H1 (cell line): Measurements from ENCODE around the gene ABCF3. TPM values are rescaled to one million over a fixed set of nuclear protein-coding genes. Genes with fewer than 3 reads are reported as not detected.

Experiments used
- CTCF ChIA-PET: fragments of 300-600 bp; sonication (Branson Sonifier 250); formaldehyde crosslinking; loops from one replicate; lab custom pipeline; 2021; ENCODE audit not compliant: partially characterized antibody; lab: Charles Lee
- POLR2A ChIA-PET: fragments of 300-600 bp; sonication (Branson Sonifier 250); formaldehyde crosslinking; loops from one replicate; lab custom pipeline; 2021; ENCODE audit warnings: inconsistent platforms; ENCODE audit not compliant: partially characterized antibody; lab: Charles Lee
- DNase-seq, 2 experiments: peaks; one replicate each; pipeline versions ENCODE4 v3.0.0 to v3.0.0-alpha.2; 2010 to 2022; ENCODE audit warnings: low spot score in 2 of 2, low read depth in 1 of 2, mixed read lengths in 1 of 2
- FAIRE-seq: peaks from 2 replicates; lab custom pipeline; 2011; peaks lifted over from hg19 to GRCh38; lab: Jason Lieb, UNC
- H2AFZ ChIP-seq: 2 replicates; pipeline ENCODE4 v1.8.1; 2012; ENCODE audit warnings: low read length, inconsistent platforms
- H2AK5ac ChIP-seq: 2 replicates; pipeline ENCODE4 v1.6.1; 2013; ENCODE audit warnings: low read depth, low read length
- H2BK120ac ChIP-seq: replicated peaks from 2 replicates; pipeline ENCODE3; 2013; ENCODE audit warnings: low read depth, low read length, inconsistent platforms
- H2BK12ac ChIP-seq: 2 replicates; pipeline ENCODE4 v1.6.1; 2013; ENCODE audit warnings: low read depth, low read length
- H2BK15ac ChIP-seq: 2 replicates; pipeline ENCODE4 v1.6.1; 2013; ENCODE audit warnings: low read length
- H2BK20ac ChIP-seq: 2 replicates; pipeline ENCODE4 v1.6.1; 2013; ENCODE audit warnings: low read length
- H2BK5ac ChIP-seq: 2 replicates; pipeline ENCODE4 v1.6.1; 2013; ENCODE audit warnings: low read depth, low read length
- H3K14ac ChIP-seq: 2 replicates; pipeline ENCODE4 v1.6.1; 2013; ENCODE audit warnings: inconsistent platforms; ENCODE audit not compliant: insufficient read length
- H3K18ac ChIP-seq: 2 replicates; pipeline ENCODE4 v1.6.1; 2013; ENCODE audit warnings: low read length; ENCODE audit errors: extremely low read depth
- H3K23ac ChIP-seq: 2 replicates; pipeline ENCODE4 v1.6.1; 2013; ENCODE audit warnings: inconsistent platforms; ENCODE audit not compliant: insufficient read length
- H3K23me2 ChIP-seq: 2 replicates; pipeline ENCODE4 v1.6.1; 2013; ENCODE audit warnings: low read depth, low read length
- H3K27ac ChIP-seq: 2 replicates; pipeline ENCODE4 v1.6.1; 2011; ENCODE audit warnings: low read depth, low read length, inconsistent platforms
- H3K27me3 ChIP-seq, 4 experiments: replicated peaks in 1 of 4; 1 replicate in 1 of 4; 2 replicates in 3 of 4; pipeline versions ENCODE4 v1.6.1 to v1.8.1; 2011 to 2013; ENCODE audit warnings: low read length in 3 of 4, mild to moderate bottlenecking in 3 of 4, inconsistent platforms in 2 of 4, mixed read lengths in 2 of 4, moderate library complexity in 1 of 4; ENCODE audit not compliant: control insufficient read depth in 3 of 4, insufficient read depth in 3 of 4; ENCODE audit errors: extremely low read depth in 1 of 4
- H3K36me3 ChIP-seq, 4 experiments: 2 replicates each; pipeline versions ENCODE4 v1.6.1 to v1.8.1; 2011 to 2013; ENCODE audit warnings: mild to moderate bottlenecking in 4 of 4, low read length in 3 of 4, moderate library complexity in 2 of 4, control low read depth in 1 of 4, inconsistent platforms in 1 of 4; ENCODE audit not compliant: insufficient read depth in 4 of 4, control insufficient read depth in 2 of 4
- H3K4ac ChIP-seq: replicated peaks from 2 replicates; pipeline ENCODE3; 2013; ENCODE audit warnings: low read length, low read depth, mixed read lengths, inconsistent platforms; ENCODE audit not compliant: insufficient read length
- H3K4me1 ChIP-seq, 4 experiments: replicated peaks in 1 of 4; 1 replicate in 1 of 4; 2 replicates in 3 of 4; pipeline versions ENCODE4 v1.6.1 to v1.8.1; 2011 to 2013; ENCODE audit warnings: low read length in 3 of 4, inconsistent platforms in 2 of 4, mixed read lengths in 1 of 4; ENCODE audit not compliant: insufficient read depth in 4 of 4, control insufficient read depth in 3 of 4
- H3K4me2 ChIP-seq, 2 experiments: 2 replicates each; pipeline versions ENCODE4 v1.6.1 to v1.8.1; 2011 to 2013; ENCODE audit warnings: low read depth in 2 of 2, low read length in 2 of 2, control low read depth in 1 of 2, inconsistent platforms in 1 of 2, mild to moderate bottlenecking in 1 of 2; ENCODE audit not compliant: insufficient read depth in 1 of 2
- H3K4me3 ChIP-seq, 4 experiments: fragments of 200-600, 300-600 bp in 1 of 4; sonication (generic), shearing (Covaris generic), sonication (Bioruptor Twin) in 1 of 4; 2 replicates each; pipeline versions ENCODE4 v1.5.1 to v1.8.1; 2011 to 2016; ENCODE audit warnings: low read length in 4 of 4, low read depth in 3 of 4, control low read depth in 2 of 4, inconsistent platforms in 2 of 4, mild to moderate bottlenecking in 2 of 4, mixed read lengths in 1 of 4, moderate library complexity in 1 of 4; ENCODE audit not compliant: insufficient read depth in 2 of 4; ENCODE audit errors: extremely low read depth in 1 of 4
- H3K56ac ChIP-seq: replicated peaks from 2 replicates; pipeline ENCODE3; 2013; ENCODE audit warnings: low read depth, mild to moderate bottlenecking, mixed read lengths, low read length, inconsistent platforms; ENCODE audit not compliant: insufficient read length
- H3K79me1 ChIP-seq: 2 replicates; pipeline ENCODE4 v1.6.1; 2013; ENCODE audit warnings: low read depth, low read length, control low read depth
- H3K79me2 ChIP-seq, 2 experiments: 2 replicates each; pipeline versions ENCODE4 v1.6.1 to v1.8.1; 2012 to 2013; ENCODE audit warnings: low read length in 2 of 2, mild to moderate bottlenecking in 2 of 2, inconsistent platforms in 1 of 2; ENCODE audit not compliant: insufficient read depth in 2 of 2, control insufficient read depth in 1 of 2
- H3K9ac ChIP-seq, 4 experiments: replicated peaks in 1 of 4; 1 replicate in 1 of 4; 2 replicates in 3 of 4; pipeline versions ENCODE4 v1.6.1 to v1.8.1; 2011 to 2013; ENCODE audit warnings: low read depth in 3 of 4, low read length in 3 of 4, control low read depth in 2 of 4, mild to moderate bottlenecking in 2 of 4, moderate library complexity in 2 of 4, inconsistent platforms in 1 of 4; ENCODE audit errors: extremely low read depth in 1 of 4
- H3K9me3 ChIP-seq, 2 experiments: 2 replicates each; pipeline versions ENCODE4 v1.6.1 to v1.8.1; 2012 to 2013; ENCODE audit warnings: mild to moderate bottlenecking in 2 of 2, moderate library complexity in 2 of 2, control low read depth in 1 of 2, inconsistent platforms in 1 of 2, low read depth in 1 of 2, low read length in 1 of 2, mixed read lengths in 1 of 2; ENCODE audit not compliant: insufficient read depth in 2 of 2
- H4K20me1 ChIP-seq, 2 experiments: replicated peaks in 1 of 2; 2 replicates each; pipeline versions ENCODE3 to v1.8.1; 2011 to 2013; ENCODE audit warnings: inconsistent platforms in 2 of 2, low read length in 2 of 2, mild to moderate bottlenecking in 1 of 2; ENCODE audit not compliant: insufficient read depth in 2 of 2, control insufficient read depth in 1 of 2
- H4K5ac ChIP-seq: 2 replicates; pipeline ENCODE4 v1.6.1; 2013; ENCODE audit warnings: low read length, low read depth, mixed read lengths, inconsistent platforms; ENCODE audit not compliant: insufficient read length
- H4K8ac ChIP-seq: 2 replicates; pipeline ENCODE4 v1.8.0; 2013; ENCODE audit warnings: mild to moderate bottlenecking, moderate library complexity, low read length, inconsistent platforms; ENCODE audit not compliant: insufficient read depth; ENCODE audit errors: extremely low read depth
- H4K91ac ChIP-seq: replicated peaks from 2 replicates; pipeline ENCODE3; 2013; ENCODE audit warnings: low read length, mixed read lengths, inconsistent platforms; ENCODE audit not compliant: insufficient read length
- BACH1 ChIP-seq: IDR thresholded peaks from 2 replicates; pipeline ENCODE4 v1.6.1; 2012; ENCODE audit warnings: low read length, improper control_type of control experiment
- CTCF ChIP-seq, 3 experiments: IDR thresholded peaks; 1 replicate in 2 of 3; 2 replicates in 1 of 3; pipeline versions ENCODE4 v1.5.1 to v1.6.1; 2011; ENCODE audit warnings: low read length in 3 of 3, mild to moderate bottlenecking in 3 of 3, inconsistent platforms in 2 of 3, low read depth in 1 of 3, moderate library complexity in 1 of 3; ENCODE audit not compliant: insufficient read depth in 1 of 3; ENCODE audit errors: control extremely low read depth in 1 of 3
- HDAC6 ChIP-seq: IDR thresholded peaks from one replicate; pipeline ENCODE4 v1.7.1; 2012; ENCODE audit warnings: low read depth, mild to moderate bottlenecking, inconsistent platforms, low read length, moderate library complexity
- JUN ChIP-seq: IDR thresholded peaks from 2 replicates; pipeline ENCODE4 v1.6.1; 2011; ENCODE audit warnings: low read depth, mild to moderate bottlenecking, improper control_type of control experiment, low read length
- MAFK ChIP-seq: IDR thresholded peaks from 2 replicates; pipeline ENCODE4 v1.6.1; 2012; ENCODE audit warnings: low read depth, mild to moderate bottlenecking, improper control_type of control experiment, low read length
- WGBS, 2 experiments: shearing (Covaris generic) in 1 of 2; methylation state at CpG; one replicate each; pipeline versions ENCODE4 v1.1.6 to v1.1.7; 2013 to 2015; ENCODE audit warnings: low lambda C conversion rate in 2 of 2, mixed read lengths in 2 of 2, inconsistent platforms in 1 of 2, low coverage in 1 of 2, missing lambda C conversion rate in 1 of 2; ENCODE audit not compliant: insufficient replicate concordance in 2 of 2, insufficient coverage in 1 of 2, insufficient read length in 1 of 2; ENCODE audit errors: extremely low coverage in 1 of 2, missing lambda C conversion rate in 1 of 2; 5-methylcytosine and 5-hydroxymethylcytosine counted together
- polyA plus RNA-seq, 7 experiments: library from polyadenylated mRNA; depleted of rRNA in 3 of 7; stranded (reverse) in 5 of 7; unstranded in 2 of 7; fragments of >200 nt in 5 of 7; fragments of 200-250 nt in 2 of 7; gene quantifications; 1 replicate in 5 of 7; 2 replicates in 1 of 7; 4 replicates in 1 of 7; pipeline versions ENCODE4 v1.2.1 to v1.2.3, GENCODE V29; 2011 to 2013; ENCODE audit warnings: missing spikeins in 2 of 7, mixed read lengths in 2 of 7
- total RNA-seq: library from RNA; stranded (reverse); fragmentation: NEBNext Ultra II Directional; extraction: Animal tissue kit (Norgen Biotek cat#: 25700); gene quantifications from 2 replicates; pipeline ENCODE4 v1.2.1, GENCODE V29; 2021

ABCF3 gene
- total and polyA plus RNA-seq, 2 of the 8 experiments (the other 6 are each of a cell fraction or from before 2014, with no cell fraction given): 51.6 to 57.8 TPM

- no peak overlapping the region for H3K56ac ChIP-seq
- DNase-seq: no peak
- H3K79me2 ChIP-seq: no peaks in the 10 kb centered on the region
- no peaks in the 10 kb centered on the region for H3K23me2 ChIP-seq
- H3K79me1 ChIP-seq: no peaks in the 10 kb centered on the region
- no peak overlapping the region for H3K18ac ChIP-seq
- ChIA-PET POLR2A (interaction anchor here (1.2 to 4.6 kb wide), 2 partner anchors 13 to 171 kb away, joined by 3 to 26 read pairs; partner anchors contain the start of gene EIF2B5), CTCF (interaction anchor here (1.6 kb wide), 1 partner anchor 42 kb away, joined by 3 read pairs; no protein-coding TSS in a partner anchor)
- no peaks in the 10 kb centered on the region for H3K27me3 ChIP-seq
- H2AK5ac ChIP-seq: no peak overlapping the region
- no peak overlapping the region for H2BK12ac ChIP-seq
- H3K4me1 ChIP-seq: no peaks in the 10 kb centered on the region
- TF ChIP-seq JUN (no peak), CTCF (IDR thresholded peaks at IDR 0.05; ENCODE audit: control extremely low read depth in 1 of 3, insufficient read depth in 1 of 3, low read depth in 1 of 3, low read length in 3 of 3) (no peak), HDAC6 (no peak), MAFK (no peak), BACH1 (no peak)
- H4K91ac ChIP-seq: no peak overlapping the region
- no peak overlapping the region for H3K23ac ChIP-seq
- no peaks in the 10 kb centered on the region for H4K20me1 ChIP-seq
- no peak overlapping the region for H3K4me3 ChIP-seq
- no peak overlapping the region for H3K27ac ChIP-seq
- peaks cover 5 to 25% (median 15%) of the 10 kb centered on the region in 4 experiments for H3K36me3 ChIP-seq
- H2AFZ ChIP-seq: no peak overlapping the region
- no peak overlapping the region for H2BK15ac ChIP-seq
- no peak overlapping the region for H4K8ac ChIP-seq
- no peak overlapping the region for H3K14ac ChIP-seq
- H3K9me3 ChIP-seq: no peaks in the 10 kb centered on the region
- no peak overlapping the region for H2BK120ac ChIP-seq
- no peak for FAIRE-seq
- H3K9ac ChIP-seq: no peak overlapping the region
- H2BK5ac ChIP-seq: no peak overlapping the region
- H2BK20ac ChIP-seq: no peak overlapping the region
- no peak overlapping the region for H4K5ac ChIP-seq
- no peak overlapping the region for H3K4me2 ChIP-seq
- 88% methylated on average over 3 of the region's 3 CpGs; no CpG with 5 or more reads in 1 of the 2 experiments for WGBS, 2 experiments
- H3K4ac ChIP-seq: no peak overlapping the region
Observed at GRCh38 chr3:184148076-184148475, 37.9 kb upstream of the ABCF3 start.
